IPS-18a (cell line): ENCODE measurements around the gene HERC5.
"Not testable (repeated sequence)": the region's sequence is repeated elsewhere in the genome, so short reads cannot be mapped to it uniquely, and the experiment has no call there.

Source experiments
- H3K27ac ChIP-seq: one replicate; pipeline ENCODE4 v1.5.1; 2013; ENCODE audit warnings: low read length
- H3K27me3 ChIP-seq: one replicate; pipeline ENCODE4 v1.6.1; 2013; ENCODE audit warnings: mild to moderate bottlenecking, low read length; ENCODE audit not compliant: control insufficient read depth, insufficient read depth
- H3K36me3 ChIP-seq: one replicate; pipeline ENCODE4 v1.6.1; 2013; ENCODE audit warnings: low read depth, low read length; ENCODE audit not compliant: control insufficient read depth
- H3K4me1 ChIP-seq: one replicate; pipeline ENCODE4 v1.6.1; 2013; ENCODE audit warnings: low read depth, low read length; ENCODE audit not compliant: control insufficient read depth
- H3K4me3 ChIP-seq: one replicate; pipeline ENCODE4 v1.5.1; 2013; ENCODE audit warnings: low read length
- H3K9ac ChIP-seq: one replicate; pipeline ENCODE4 v1.6.1; 2013; ENCODE audit warnings: mild to moderate bottlenecking, low read length, moderate library complexity
- H3K9me3 ChIP-seq: one replicate; pipeline ENCODE4 v1.6.1; 2013; ENCODE audit warnings: low read depth, low read length; ENCODE audit not compliant: control insufficient read depth

HERC5 gene

DNA sequence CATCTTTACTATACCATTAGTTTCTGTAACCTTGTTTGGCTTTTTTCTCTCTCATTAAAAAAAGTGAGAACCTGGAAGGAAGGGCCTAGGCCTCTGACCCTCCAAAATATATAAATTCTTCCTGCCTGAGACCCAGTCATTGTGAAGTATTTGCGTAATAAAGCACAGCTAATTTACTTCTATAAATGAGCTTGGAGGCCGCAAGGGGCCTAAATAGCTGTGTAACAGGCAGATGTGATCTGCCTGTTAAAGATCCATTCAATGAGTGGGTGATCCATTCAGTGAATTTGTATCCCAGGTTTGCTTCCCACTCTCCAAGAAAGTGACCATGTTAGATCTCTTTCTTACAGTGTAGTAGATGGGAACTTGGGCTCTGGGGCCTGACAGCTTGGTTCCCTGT, 67.3 kb downstream of the HERC5 start:
- H3K9me3 ChIP-seq = no peaks in the 10 kb centered on the region
- H3K4me1 ChIP-seq = peaks cover 16% of the 10 kb centered on the region
- peak overlapping the region; percentile 24 for H3K27ac ChIP-seq
- peak overlapping the region; percentile 89 for H3K9ac ChIP-seq
- H3K27me3 ChIP-seq = no peaks in the 10 kb centered on the region
- peaks cover 19% of the 10 kb centered on the region for H3K36me3 ChIP-seq
- peak overlapping the region; percentile 90 for H3K4me3 ChIP-seq

DNA sequence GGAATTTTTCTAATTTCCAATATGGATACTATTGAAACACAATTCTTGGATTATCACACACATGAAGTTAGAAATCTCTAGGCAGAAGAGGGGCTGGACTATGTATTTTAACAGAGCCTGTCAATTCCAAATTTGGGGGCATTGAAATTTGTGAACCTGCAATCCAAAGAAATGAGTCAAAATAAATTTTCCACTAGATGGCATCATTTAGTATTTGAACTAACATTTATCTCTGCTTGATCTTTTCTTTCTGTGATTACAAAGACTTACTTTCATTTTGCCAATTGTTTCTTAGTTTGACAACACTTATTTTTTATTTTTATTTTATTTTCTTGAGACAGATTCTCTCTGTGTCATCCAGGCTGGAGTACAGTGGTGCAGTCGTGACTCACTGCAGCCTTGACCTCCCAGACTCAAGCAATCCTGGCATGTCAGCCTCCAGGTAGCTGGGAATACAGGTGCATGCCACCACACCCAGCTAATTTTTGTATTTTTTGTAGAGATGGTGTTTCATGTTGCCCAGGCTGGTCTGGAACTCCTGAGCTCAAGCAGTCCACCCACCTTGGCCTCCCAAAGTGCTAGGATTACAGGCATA, 69.4 kb downstream of the HERC5 start:
- peaks cover 16% of the 10 kb centered on the region for H3K4me1 ChIP-seq
- no peaks in the 10 kb centered on the region for H3K27me3 ChIP-seq
- H3K9ac ChIP-seq = no peak overlapping the region
- H3K9me3 ChIP-seq = no peaks in the 10 kb centered on the region
- no peak overlapping the region for H3K27ac ChIP-seq
- H3K36me3 ChIP-seq = peaks cover 5% of the 10 kb centered on the region
- no peak overlapping the region for H3K4me3 ChIP-seq

DNA sequence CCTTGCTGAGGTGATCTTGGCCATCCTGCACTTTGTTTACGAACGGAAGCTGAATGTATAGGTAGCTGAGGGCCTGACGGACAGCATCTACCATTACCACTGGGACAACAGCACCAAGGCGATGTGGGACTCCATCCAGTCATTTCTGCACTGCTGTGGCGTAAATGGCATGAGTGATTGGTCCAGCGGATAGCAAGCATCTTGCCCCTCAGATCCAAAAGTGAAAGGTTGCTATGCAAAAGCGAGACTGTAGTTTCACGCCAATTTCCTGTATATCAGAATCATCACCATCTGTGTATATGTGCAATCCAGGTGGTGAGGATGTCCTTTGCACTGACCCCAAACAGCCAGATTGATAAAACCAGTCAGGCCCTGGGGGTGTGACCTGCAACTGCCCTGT, 70.9 kb downstream of the HERC5 start:
- H3K27ac ChIP-seq = no peak overlapping the region
- peaks cover 11% of the 10 kb centered on the region for H3K4me1 ChIP-seq
- no peak overlapping the region for H3K4me3 ChIP-seq
- no peaks in the 10 kb centered on the region for H3K36me3 ChIP-seq
- no peaks in the 10 kb centered on the region for H3K27me3 ChIP-seq
- no peak overlapping the region for H3K9ac ChIP-seq
- no peaks in the 10 kb centered on the region for H3K9me3 ChIP-seq

DNA sequence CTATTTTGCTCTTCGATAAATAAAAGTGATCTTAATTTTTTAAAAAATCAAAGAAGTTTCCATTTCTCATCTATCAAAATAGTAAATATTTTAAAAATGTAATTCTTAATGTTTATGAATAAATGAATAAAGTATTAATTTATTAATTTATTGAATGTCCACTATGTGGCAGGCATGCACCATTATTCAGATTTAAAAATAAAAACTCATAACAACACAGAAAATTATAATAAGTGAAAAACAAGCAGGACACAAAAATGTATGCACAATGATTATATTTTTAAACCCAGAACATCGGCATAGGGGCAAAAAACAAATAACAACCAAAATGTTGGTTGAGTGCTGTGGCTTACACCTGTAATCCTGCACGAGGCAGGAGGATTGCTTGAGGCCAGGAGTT, 71.9 kb downstream of the HERC5 start:
- Histone ChIP-seq H3K27me3 (no peaks in the 10 kb centered on the region), H3K9ac (no peak overlapping the region), H3K4me3 (no peak overlapping the region), H3K36me3 (no peaks in the 10 kb centered on the region), H3K4me1 (peaks cover 21% of the 10 kb centered on the region), H3K27ac (no peak overlapping the region), H3K9me3 (no peaks in the 10 kb centered on the region)

DNA sequence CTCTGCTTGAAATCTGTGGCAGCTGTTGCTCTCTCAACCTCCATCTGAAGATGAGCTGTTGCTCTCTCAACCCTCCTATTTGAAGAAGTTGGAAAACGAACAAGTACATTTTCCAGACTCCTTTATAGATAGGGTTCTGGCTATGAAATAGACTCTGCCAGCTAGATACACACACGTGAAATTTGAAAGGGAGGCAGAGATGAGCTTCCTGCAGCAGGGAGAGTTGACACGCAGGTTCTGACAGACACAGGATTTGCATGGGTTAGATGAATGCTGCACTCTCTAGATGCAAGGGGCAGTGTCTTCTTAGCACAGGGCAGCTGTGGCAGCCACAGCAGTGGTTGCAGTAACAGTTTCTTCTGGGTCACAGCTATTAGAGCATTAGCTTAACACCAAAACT, 74.6 kb downstream of the HERC5 start:
- Histone ChIP-seq H3K4me3 (no peak overlapping the region), H3K36me3 (no peaks in the 10 kb centered on the region), H3K9me3 (no peaks in the 10 kb centered on the region), H3K4me1 (peaks cover 19% of the 10 kb centered on the region), H3K27ac (no peak overlapping the region), H3K9ac (no peak overlapping the region), H3K27me3 (no peaks in the 10 kb centered on the region)

DNA sequence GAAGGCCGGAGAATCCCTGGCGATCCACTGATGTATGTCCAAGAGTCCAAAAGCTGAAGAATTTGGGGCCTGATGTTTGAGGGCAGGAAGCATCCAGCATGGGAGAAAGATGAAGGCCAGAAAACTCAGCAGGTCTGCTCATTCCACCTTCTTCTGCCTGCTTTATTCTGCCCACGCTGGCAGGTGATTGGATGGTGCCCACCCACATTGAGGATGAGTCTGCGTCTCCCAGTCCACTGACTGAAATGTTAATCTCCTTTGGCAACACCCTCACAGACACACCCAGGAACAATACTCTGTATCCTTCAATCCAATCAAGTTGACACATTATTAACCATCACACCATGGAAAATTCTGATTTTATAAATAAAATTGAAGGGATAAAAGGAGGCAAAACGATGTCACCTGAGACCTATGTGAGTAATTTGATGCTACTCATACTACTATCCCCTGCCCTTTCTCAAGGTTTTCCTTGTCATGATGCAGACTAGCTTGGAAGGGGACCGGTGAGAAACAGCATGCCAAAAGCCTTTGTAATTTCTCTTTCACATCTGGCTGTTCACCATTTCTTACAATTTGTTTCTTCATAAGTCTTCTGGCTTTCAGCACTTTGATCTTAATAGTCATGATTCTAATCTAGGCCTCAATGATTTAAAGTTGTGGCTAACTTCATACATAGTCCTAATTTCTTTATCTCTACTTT, 76.3 kb downstream of the HERC5 start:
- H3K4me3 ChIP-seq = no peak overlapping the region

DNA sequence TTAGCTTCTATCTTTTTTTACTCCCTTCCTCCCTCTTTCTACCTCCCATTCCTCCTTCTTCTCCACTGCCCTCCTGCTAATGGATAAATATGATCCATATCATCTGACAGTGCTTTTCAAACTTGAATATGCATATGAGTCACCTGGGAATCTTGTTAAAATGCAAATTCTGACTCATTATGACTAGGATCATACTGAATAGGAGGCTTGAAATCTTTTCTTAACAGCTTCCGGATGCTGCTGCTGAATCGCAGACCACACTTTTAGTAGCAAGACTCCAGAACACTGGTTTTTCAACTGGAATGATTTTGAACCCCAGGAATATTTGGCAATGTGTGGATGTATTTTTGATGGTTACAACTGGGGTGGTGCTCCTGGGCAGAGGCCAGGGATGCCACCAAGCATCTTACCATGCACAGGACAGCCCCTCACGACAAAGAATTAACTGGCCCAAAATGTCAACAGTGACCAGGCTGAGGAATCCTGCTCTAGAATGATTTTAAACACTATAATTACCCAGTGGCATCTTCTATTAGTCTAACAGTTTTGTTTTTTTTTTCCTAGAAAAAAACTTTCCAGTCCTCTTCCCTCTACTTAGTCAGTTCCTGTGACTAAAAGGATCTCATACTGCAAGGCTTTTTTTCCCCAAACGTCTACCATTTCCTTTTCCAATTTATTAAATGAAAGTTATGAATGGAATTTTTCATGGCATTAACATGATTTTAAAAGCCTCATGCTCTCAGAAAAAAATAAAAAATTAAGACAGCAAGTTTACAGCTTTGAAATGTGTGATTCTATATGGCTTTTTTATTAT, 77.2 kb downstream of the HERC5 start:
- Histone ChIP-seq H3K36me3 (no peaks in the 10 kb centered on the region), H3K27me3 (no peaks in the 10 kb centered on the region), H3K27ac (peak overlapping the region; percentile 13), H3K4me1 (peaks cover 19% of the 10 kb centered on the region), H3K9me3 (no peaks in the 10 kb centered on the region), H3K4me3 (no peak overlapping the region), H3K9ac (no peak overlapping the region)

More for the DNA sequence above, 76.3 kb downstream of the HERC5 start:
- Histone ChIP-seq H3K9ac (peak overlapping the region; percentile 9), H3K27me3 (no peaks in the 10 kb centered on the region), H3K9me3 (no peaks in the 10 kb centered on the region), H3K36me3 (no peaks in the 10 kb centered on the region), H3K27ac (peak overlapping the region; percentile 10), H3K4me1 (peaks cover 19% of the 10 kb centered on the region)

DNA sequence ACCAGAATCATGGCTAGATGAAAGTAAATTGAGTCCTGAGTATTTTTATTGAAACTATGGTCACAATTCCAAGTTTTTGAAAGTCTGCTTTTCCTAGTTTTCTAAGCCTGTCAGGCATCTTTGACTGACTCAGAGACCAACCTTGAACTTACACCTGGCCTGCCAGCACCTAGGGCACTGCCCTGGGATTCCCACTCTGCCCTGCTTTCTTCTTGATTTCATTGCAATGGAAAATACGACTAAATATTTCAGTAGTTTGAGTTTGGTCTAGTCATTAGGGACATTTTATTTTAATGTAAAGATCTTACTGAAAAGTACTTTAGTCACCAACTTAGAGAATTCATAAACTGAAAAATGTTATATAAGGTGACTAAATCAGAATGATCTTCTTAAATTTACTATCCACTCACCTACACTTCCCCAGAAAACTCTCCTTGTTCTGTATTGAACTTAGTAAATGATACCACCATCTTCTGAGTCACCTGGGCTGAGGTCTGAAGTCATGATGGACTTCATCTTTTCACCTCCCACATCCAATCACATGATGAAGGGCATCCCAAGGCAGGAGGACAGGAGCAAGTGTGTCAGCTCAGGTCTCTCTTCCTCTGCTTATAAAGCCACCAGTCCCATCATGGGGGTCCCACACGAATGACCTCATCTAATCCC, 78.3 kb downstream of the HERC5 start:
- Histone ChIP-seq H3K36me3 (no peaks in the 10 kb centered on the region), H3K9ac (no peak overlapping the region), H3K9me3 (no peaks in the 10 kb centered on the region), H3K4me3 (no peak overlapping the region), H3K4me1 (peaks cover 19% of the 10 kb centered on the region), H3K27me3 (no peaks in the 10 kb centered on the region), H3K27ac (no peak overlapping the region)

DNA sequence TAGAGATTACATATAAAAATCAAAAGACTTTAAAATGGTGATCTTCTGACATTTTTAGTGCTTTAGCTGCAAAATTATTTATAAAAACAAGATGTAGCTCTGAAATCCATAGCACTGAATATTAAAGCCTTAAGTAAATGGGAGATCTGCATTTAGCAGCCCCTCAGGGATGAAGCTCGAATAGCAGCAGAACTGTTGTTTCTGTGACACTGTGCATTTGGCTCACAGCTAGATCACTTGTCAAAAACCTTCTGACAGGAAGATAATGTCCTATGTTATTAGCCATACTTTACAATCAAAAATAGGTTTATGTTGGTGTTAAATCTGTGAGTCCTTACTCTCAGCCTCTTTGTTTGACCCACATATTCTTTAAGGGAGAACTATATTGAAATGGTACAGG, 80.8 kb downstream of the HERC5 start:
- Histone ChIP-seq H3K27ac (no peak overlapping the region), H3K4me3 (no peak overlapping the region), H3K36me3 (no peaks in the 10 kb centered on the region), H3K9ac (no peak overlapping the region), H3K9me3 (no peaks in the 10 kb centered on the region), H3K4me1 (peaks cover 17% of the 10 kb centered on the region), H3K27me3 (no peaks in the 10 kb centered on the region)

DNA sequence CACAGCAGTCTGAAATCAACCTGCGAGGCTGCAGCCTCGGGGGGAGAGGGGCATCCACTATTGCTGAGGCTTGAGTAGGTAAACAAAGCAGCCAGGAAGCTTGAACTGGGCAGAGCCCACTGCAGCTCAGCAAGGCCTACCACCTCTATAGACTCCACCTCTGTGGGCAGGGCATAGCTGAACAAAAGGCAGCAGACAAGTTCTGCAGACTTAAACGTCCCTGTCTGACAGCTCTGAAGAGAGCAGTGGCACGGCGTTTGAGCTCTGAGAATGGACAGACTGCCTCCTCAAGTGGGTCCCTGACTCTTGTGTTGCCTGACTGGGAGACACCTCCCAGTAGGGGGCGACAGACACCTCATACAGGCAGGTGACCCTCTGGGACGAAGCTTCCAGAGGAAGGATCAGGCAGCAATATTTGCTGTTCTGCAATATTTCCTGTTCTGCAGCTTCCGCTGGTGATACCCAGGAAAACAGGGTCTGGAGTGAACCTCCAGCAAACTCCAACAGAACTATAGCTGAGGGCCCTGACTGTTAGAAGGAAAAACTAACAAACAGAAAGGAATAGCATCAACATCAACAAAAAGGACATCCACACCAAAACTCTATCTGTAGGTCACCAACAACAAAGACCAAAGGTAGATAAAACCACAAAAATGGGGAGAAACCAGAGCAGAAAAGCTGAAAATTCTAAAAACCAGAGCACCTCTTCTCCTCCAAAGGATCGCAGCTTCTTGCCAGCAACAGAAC, 82.6 kb downstream of the HERC5 start:
- H3K36me3 ChIP-seq, H3K9ac ChIP-seq, H3K27ac ChIP-seq, H3K27me3 ChIP-seq, H3K4me1 ChIP-seq, H3K9me3 ChIP-seq, H3K4me3 ChIP-seq: not testable (repeated sequence)

DNA sequence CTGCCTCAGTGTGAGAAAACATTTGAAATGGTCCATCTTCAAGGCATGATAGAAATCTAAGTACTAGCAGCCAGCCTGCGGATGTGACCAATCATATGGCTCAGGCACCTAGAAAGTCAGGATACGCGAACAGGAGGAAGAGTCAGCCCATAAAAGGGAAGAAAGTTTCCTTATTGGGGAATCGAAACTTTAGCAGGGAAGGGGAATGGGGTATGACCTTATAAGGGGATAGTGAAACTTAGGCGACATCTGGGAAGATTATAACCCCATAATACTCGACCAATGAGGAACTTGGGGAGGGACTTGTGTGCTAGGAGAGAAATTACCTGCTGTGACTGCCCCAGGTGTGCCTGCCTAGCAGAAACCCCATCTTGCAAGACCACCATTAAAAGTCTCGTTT, 92.9 kb downstream of the HERC5 start:
- Histone ChIP-seq H3K9ac (no peak overlapping the region), H3K36me3 (no peaks in the 10 kb centered on the region), H3K4me1 (peaks cover 3% of the 10 kb centered on the region), H3K9me3 (no peaks in the 10 kb centered on the region), H3K4me3 (no peak overlapping the region), H3K27me3 (no peaks in the 10 kb centered on the region), H3K27ac (no peak overlapping the region)
